ENCODE measurements around the gene GAB2.

DNA sequence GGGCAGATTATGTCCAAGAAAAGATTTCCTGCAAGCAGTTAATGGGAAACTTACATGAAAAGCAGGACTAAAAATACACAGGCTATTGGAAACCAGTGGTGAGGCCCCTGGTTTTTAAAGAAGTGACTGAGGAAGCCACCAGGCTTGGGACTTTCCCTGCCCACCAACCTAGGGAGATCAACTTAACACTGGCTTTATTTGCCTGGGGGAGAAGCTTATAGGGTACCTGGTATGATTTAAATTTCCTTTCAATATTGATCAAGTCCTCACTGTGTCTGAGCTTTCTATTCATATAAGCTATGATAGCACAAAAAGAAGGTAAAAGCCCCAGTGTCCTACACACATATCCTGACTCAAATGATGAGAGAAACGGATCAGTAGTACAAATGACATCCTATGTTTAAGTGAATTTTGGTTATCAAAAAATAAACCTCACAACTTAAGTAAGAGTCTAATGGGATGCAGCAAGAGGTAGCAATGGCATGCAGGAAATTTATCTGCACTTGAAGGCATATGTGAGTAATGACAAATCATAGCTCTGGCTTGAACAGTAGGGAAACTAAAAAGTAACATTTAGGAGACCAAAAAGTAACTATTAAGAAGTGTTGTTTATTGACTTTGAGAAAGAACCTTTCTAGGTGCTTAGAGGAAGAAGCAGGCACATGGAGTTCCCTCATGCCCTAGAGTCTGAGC is 85.3 kb downstream of the GAB2 start:
- TF ChIP-seq KLF8 (tag by site-specific recombination; IDR thresholded peaks at IDR 0.05) = no peak
- no peak for TF ChIP-seq HOXA7 (CRISPR knock-in tag; IDR thresholded peaks at IDR 0.05; ENCODE audit: borderline replicate concordance)
- TF ChIP-seq ZNF354C (tag by site-specific recombination; IDR thresholded peaks at IDR 0.05; ENCODE audit: borderline replicate concordance, low read depth) = no peak
- TF ChIP-seq, protein P1, sequence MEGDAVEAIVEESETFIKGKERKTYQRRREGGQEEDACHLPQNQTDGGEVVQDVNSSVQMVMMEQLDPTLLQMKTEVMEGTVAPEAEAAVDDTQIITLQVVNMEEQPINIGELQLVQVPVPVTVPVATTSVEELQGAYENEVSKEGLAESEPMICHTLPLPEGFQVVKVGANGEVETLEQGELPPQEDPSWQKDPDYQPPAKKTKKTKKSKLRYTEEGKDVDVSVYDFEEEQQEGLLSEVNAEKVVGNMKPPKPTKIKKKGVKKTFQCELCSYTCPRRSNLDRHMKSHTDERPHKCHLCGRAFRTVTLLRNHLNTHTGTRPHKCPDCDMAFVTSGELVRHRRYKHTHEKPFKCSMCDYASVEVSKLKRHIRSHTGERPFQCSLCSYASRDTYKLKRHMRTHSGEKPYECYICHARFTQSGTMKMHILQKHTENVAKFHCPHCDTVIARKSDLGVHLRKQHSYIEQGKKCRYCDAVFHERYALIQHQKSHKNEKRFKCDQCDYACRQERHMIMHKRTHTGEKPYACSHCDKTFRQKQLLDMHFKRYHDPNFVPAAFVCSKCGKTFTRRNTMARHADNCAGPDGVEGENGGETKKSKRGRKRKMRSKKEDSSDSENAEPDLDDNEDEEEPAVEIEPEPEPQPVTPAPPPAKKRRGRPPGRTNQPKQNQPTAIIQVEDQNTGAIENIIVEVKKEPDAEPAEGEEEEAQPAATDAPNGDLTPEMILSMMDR (tag by site-specific recombination; IDR thresholded peaks at IDR 0.05) = no peak
- no peak for TF ChIP-seq ZNF239 (tag by site-specific recombination; IDR thresholded peaks at IDR 0.05)
